ENCODE data around the gene C1orf53.

C1orf53 gene

GRCh38 chr1:197884173-197884572 is 18.3 kb upstream of the C1orf53 start:
- no peaks in the 10 kb centered on the region for H3K36me3 ChIP-seq (ENCODE audit: low read length)
- no peak overlapping the region for H3K4me3 ChIP-seq (ENCODE audit: insufficient read depth, low read length, poor library complexity, severe bottlenecking)
- no peaks in the 10 kb centered on the region for H3F3A ChIP-seq (ENCODE audit: insufficient read depth)
- H3K79me2 ChIP-seq (ENCODE audit: insufficient read depth, low read length), result no peaks in the 10 kb centered on the region
- no peak overlapping the region for H3K4me2 ChIP-seq (ENCODE audit: low read depth, low read length, poor library complexity, severe bottlenecking)
- H2AFZ ChIP-seq (ENCODE audit: low read depth, low read length, severe bottlenecking), result no peak overlapping the region
- H3K9ac ChIP-seq (ENCODE audit: low read length), result no peak overlapping the region
- H4K20me1 ChIP-seq (ENCODE audit: low read depth, low read length), result no peaks in the 10 kb centered on the region
- H3K9me3 ChIP-seq (ENCODE audit: insufficient read depth, low read length), result no peaks in the 10 kb centered on the region
- H3K9me2 ChIP-seq (replicated peaks; ENCODE audit: insufficient read depth, low read length), result no peaks in the 10 kb centered on the region
- H3K27ac ChIP-seq (ENCODE audit: low read depth, low read length), result no peak overlapping the region
- TF ChIP-seq CTCF (IDR thresholded peaks at IDR 0.05; ENCODE audit: insufficient read depth, low read length, poor library complexity, severe bottlenecking) (no peak), EZH2phosphoT487 (conservative IDR thresholded peaks at IDR 0.05; ENCODE audit: low read length) (no peak)
- no peaks in the 10 kb centered on the region for H3K27me3 ChIP-seq (ENCODE audit: low read length)

- H3F3A ChIP-seq (ENCODE audit: insufficient read depth), result no peaks in the 10 kb centered on the region
- no peaks in the 10 kb centered on the region for H3K9me3 ChIP-seq (ENCODE audit: insufficient read depth, low read length)
- no peak overlapping the region for H3K27ac ChIP-seq (ENCODE audit: low read depth, low read length)
- TF ChIP-seq EZH2phosphoT487 (conservative IDR thresholded peaks at IDR 0.05; ENCODE audit: low read length), result no peak
- TF ChIP-seq CTCF (IDR thresholded peaks at IDR 0.05; ENCODE audit: insufficient read depth, low read length, poor library complexity, severe bottlenecking), result no peak
- no peaks in the 10 kb centered on the region for H3K36me3 ChIP-seq (ENCODE audit: low read length)
- H4K20me1 ChIP-seq (ENCODE audit: low read depth, low read length), result no peaks in the 10 kb centered on the region
- H3K4me2 ChIP-seq (ENCODE audit: low read depth, low read length, poor library complexity, severe bottlenecking), result no peak overlapping the region
- H3K9me2 ChIP-seq (replicated peaks; ENCODE audit: insufficient read depth, low read length), result no peaks in the 10 kb centered on the region
- no peaks in the 10 kb centered on the region for H3K27me3 ChIP-seq (ENCODE audit: low read length)
- H3K9ac ChIP-seq (ENCODE audit: low read length), result no peak overlapping the region
- H3K79me2 ChIP-seq (ENCODE audit: insufficient read depth, low read length), result no peaks in the 10 kb centered on the region
- no peak overlapping the region for H3K4me3 ChIP-seq (ENCODE audit: insufficient read depth, low read length, poor library complexity, severe bottlenecking)
- no peak overlapping the region for H2AFZ ChIP-seq (ENCODE audit: low read depth, low read length, severe bottlenecking)
Observed at GRCh38 chr1:197890936-197891335, 11.5 kb upstream of the C1orf53 start.

- Histone ChIP-seq H3K9me3 (ENCODE audit: insufficient read depth, low read length) (no peaks in the 10 kb centered on the region), H3K4me2 (ENCODE audit: low read depth, low read length, poor library complexity, severe bottlenecking) (no peak overlapping the region), H3K9me2 (replicated peaks; ENCODE audit: insufficient read depth, low read length) (no peaks in the 10 kb centered on the region), H3K36me3 (ENCODE audit: low read length) (no peaks in the 10 kb centered on the region), H3K4me3 (ENCODE audit: insufficient read depth, low read length, poor library complexity, severe bottlenecking) (no peak overlapping the region), H2AFZ (ENCODE audit: low read depth, low read length, severe bottlenecking) (no peak overlapping the region), H3K9ac (ENCODE audit: low read length) (no peak overlapping the region), H3K27ac (ENCODE audit: low read depth, low read length) (no peak overlapping the region), H4K20me1 (ENCODE audit: low read depth, low read length) (no peaks in the 10 kb centered on the region), H3F3A (ENCODE audit: insufficient read depth) (no peaks in the 10 kb centered on the region), H3K79me2 (ENCODE audit: insufficient read depth, low read length) (no peaks in the 10 kb centered on the region), H3K27me3 (ENCODE audit: low read length) (no peaks in the 10 kb centered on the region)
- TF ChIP-seq EZH2phosphoT487 (conservative IDR thresholded peaks at IDR 0.05; ENCODE audit: low read length) (no peak), CTCF (IDR thresholded peaks at IDR 0.05; ENCODE audit: insufficient read depth, low read length, poor library complexity, severe bottlenecking) (no peak)
Observed at GRCh38 chr1:197892684-197893083, 9.7 kb upstream of the C1orf53 start.

Measured in SU-DHL-6 (cell line).